Omental fat pad (tissue), 4 donors: ENCODE results near the gene ATG4D. TPM values are rescaled to one million over a fixed set of nuclear protein-coding genes. Genes with fewer than 3 reads are reported as not detected.

Experiments
- ATAC-seq: fragments of 150-250 bp; one replicate; pipeline ENCODE4 v1.9.1; 2016; ENCODE audit warnings: mild to moderate bottlenecking, moderate library complexity; ENCODE audit not compliant: low FRiP score
- DNase-seq: peaks from one replicate; pipeline ENCODE4 v3.0.0-alpha.2; 2019; ENCODE audit warnings: low spot score
- total RNA-seq, 4 donors: library from RNA; depleted of rRNA; stranded (reverse); fragments of >200 nt; gene quantifications; one replicate each; pipeline ENCODE4 v1.1.0, GENCODE V29; 2016
- TF ChIP-seq, protein P1 (sequence below), 3 donors: fragments of 450-650 bp; IDR thresholded peaks; one replicate each; pipeline ENCODE4 v1.5.1; 2016 to 2017; ENCODE audit warnings: antibody characterized with exemption in 3 of 3, mild to moderate bottlenecking in 3 of 3, moderate library complexity in 2 of 3

ATG4D gene
- total RNA-seq, 4 donors from 2014 or later, result 12.9 to 16.6 (median 15.4) TPM

DNA sequence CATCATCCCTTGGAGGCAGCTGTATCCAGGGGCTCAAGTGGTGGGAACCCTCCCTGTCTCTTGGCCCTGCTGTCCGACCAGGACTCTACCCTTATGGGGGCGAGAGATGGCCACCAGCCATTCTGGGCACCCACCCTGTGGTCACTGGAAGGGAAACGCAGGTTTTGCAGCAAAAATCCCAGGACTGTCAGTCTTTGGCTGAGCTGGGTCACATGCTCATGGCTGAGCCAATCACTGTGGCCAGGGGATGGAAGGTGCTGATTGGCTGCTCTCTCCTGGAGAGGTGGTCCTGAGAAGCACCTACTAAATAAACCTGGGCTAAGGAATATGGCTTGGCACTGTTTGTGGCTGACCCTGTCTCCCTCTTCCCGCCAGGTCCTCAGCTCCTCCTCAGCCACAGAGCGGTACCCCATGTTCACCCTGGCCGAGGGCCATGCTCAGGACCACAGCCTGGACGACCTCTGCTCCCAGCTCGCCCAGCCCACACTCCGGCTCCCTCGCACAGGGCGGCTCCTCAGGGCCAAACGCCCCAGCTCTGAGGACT is 8.9 kb downstream of the ATG4D start:
- DNase-seq (no peak), ATAC-seq (no peak)
- TF ChIP-seq, protein P1, sequence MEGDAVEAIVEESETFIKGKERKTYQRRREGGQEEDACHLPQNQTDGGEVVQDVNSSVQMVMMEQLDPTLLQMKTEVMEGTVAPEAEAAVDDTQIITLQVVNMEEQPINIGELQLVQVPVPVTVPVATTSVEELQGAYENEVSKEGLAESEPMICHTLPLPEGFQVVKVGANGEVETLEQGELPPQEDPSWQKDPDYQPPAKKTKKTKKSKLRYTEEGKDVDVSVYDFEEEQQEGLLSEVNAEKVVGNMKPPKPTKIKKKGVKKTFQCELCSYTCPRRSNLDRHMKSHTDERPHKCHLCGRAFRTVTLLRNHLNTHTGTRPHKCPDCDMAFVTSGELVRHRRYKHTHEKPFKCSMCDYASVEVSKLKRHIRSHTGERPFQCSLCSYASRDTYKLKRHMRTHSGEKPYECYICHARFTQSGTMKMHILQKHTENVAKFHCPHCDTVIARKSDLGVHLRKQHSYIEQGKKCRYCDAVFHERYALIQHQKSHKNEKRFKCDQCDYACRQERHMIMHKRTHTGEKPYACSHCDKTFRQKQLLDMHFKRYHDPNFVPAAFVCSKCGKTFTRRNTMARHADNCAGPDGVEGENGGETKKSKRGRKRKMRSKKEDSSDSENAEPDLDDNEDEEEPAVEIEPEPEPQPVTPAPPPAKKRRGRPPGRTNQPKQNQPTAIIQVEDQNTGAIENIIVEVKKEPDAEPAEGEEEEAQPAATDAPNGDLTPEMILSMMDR (IDR thresholded peaks at IDR 0.05), result no peak

DNA sequence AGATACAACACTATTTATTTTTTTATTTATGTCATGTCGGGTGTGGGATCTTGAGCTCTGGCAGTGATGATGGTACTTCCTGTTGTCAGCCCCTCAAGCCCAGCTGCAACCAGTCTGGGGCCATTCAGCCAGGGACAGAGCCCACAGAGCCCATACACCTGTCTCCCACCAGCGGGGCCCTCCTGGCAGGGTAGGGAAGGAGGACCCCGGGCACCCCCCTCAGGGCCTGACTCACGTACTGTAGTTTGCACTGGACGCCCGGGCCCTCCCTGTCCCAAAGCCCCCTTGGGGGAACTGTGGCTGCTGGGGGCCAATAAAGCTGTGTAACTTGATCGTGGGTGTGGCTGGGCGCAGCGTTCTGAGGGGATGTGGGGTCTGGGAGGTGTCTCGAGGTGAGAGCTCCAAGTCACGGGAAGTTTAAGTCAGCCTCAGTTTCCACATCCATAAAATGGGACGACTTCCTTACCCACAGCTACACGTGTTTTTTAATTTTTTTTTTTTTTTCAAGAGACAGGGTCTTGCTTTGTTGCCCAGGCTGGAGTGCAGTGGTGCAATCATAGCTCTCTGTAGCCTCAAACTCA is 9.5 kb downstream of the ATG4D start:
- TF ChIP-seq, protein P1 (IDR thresholded peaks at IDR 0.05), result no peak
- DNase-seq, result no peak
- no peak for ATAC-seq

DNA sequence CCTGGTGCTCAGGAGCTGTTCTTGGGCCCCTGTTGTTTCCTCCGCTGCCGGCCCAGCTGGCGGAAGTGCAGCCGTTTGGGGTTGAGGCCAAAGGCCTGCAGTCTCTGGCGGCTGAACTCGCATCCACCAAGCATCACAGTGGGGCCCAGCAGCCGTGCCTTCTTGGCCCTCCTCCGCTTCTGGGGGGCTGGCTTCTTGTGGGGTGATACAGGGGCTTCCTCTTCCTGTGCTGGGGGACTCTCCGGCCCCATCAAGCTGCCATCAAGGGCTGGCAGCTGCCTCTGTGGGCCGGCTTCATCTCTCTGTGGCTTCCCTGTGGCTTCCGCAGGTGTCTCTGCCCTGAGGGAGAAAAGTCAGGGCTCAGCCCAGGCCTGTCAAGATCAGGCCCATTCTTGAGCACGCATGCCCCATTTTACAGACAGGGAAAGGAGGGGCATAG is 10.3 kb downstream of the ATG4D start:
- TF ChIP-seq, protein P1 (IDR thresholded peaks at IDR 0.05), result no peak
- ATAC-seq (no peak), DNase-seq (no peak)

DNA sequence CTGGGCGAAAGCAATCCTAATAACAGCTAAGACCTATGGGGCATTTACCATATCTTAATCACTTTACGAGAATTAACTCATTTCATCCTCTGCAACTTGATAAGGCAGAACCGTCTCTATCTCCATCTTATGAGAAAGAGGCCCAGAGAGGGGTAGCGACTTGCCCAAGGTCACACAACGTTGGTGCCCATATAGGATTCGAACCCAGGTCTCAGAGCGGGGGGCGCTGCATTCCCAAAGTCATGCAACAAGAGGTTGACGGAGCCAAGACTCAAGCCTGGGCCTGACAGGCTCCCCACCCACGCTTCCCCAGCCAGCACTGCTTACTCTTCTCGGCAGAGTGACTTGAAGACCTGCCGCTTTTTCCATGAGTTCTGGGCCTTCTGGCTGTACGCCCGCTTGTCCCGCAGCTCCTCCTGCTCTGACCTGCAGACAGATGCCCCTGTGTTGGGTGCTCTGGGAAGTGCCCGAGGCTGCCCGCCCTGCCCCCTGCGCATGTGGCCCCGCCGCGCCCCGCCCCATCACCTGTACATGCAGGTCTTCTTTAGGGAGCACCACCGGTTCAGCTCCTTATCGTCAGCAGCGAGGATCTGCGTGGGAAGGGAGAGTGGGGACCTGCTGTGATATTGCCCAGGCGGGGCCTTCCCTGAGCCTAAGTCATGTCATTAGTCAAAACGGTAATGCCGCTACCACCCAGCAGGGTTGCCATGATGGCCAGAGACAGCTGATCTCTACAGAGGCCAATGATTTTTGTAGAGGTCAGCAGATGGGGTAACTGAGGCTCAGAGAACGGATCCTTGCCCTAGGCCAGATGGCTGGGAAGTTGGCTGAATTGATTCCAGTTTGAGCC is 11.3 kb downstream of the ATG4D start:
- no peak for ATAC-seq
- no peak for DNase-seq
- TF ChIP-seq, protein P1 (IDR thresholded peaks at IDR 0.05), result no peak

DNA sequence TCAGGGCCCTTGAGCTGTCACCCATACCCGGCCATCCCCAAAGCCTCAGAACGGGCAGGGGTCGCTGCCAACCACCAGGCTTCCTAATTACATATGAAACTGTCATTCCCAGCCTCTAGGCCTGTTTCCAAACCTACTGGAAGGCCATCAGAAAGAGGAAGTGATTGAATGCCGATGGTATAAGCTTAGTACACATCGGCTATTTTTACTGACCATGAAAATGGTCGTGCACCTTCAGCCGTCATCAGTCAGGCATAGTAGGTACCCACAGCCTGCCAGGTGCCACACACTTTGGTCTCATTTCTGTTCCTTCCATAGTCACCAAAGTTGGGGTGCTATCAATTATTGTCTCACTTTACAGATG is 11.9 kb downstream of the ATG4D start:
- TF ChIP-seq, protein P1 (IDR thresholded peaks at IDR 0.05), result no peak
- no peak for ATAC-seq
- no peak for DNase-seq

DNA sequence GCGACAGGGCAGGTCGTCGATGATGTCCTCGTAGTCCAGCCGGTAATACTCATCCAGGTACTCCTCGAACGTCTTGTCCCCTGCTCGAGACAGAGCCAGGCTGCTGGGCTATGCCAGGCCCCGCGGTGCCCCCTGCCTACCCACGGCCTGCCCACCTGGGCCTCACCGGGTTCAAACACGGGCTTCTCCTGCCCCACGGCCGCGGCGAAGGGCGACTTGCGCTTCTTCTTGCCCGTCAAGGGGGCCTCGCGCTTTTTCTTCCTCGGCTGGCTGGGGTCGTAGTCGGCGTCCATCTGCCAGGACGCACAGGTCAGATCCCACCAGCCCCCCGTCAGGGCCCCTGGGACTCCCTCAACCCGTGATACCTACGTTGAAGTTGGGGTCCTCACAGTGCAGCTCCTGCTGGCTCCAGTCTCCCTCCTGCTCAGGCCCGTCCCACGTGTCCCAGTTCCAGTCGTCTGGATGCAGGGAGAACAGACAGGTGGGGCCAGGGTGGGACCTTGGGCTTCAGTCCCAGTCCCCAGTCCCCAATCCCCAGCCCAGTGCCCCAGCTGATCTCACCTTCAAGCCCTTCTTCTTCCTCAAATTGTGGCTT is 14.0 kb downstream of the ATG4D start:
- ATAC-seq (no peak), DNase-seq (no peak)
- TF ChIP-seq, protein P1 (IDR thresholded peaks at IDR 0.05), result no peak
